ENCODE data around the gene CDK5RAP3. TPM values are rescaled to one million over a fixed set of nuclear protein-coding genes. Genes with fewer than 3 reads are reported as not detected.

CDK5RAP3 gene
- total RNA-seq, 1 donor, result 50.3 TPM

DNA sequence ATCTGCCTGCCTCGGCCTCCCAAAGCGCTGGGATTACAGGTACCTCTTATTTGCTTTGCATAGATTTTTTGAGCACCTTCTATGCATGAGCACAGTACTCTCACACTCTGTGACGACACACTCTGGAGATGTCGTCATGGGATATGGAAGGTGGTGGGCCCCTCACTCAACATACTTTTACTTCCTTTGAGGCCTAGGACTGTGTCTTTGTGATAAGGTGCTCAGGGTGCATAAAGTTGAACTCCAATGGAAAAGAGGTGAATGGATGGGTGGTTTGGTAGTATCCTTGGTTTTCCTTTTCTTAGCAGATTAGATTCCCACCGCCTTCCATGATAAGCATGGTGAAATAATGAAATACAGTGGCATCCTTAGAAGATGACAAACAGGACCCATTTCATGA, 6.1 kb upstream of the CDK5RAP3 start:
- Histone ChIP-seq H3K79me2 (ENCODE audit: insufficient read depth, low read length) (no peaks in the 10 kb centered on the region), H3K4me2 (ENCODE audit: insufficient read depth, low read length) (no peak overlapping the region), H3K36me3 (ENCODE audit: insufficient read depth, low read length) (no peaks in the 10 kb centered on the region), H3K27me3 (ENCODE audit: insufficient read depth, low read length) (peaks cover 3% of the 10 kb centered on the region), H3K9me3 (ENCODE audit: low read depth, low read length) (no peaks in the 10 kb centered on the region), H3K4me1 (ENCODE audit: insufficient read depth, low read length) (peaks cover 14% of the 10 kb centered on the region), H4K20me1 (ENCODE audit: insufficient read depth, low read length) (no peaks in the 10 kb centered on the region), H3K4me3 (ENCODE audit: insufficient read depth, low read length) (no peak overlapping the region), H3K27ac (ENCODE audit: low read depth, low read length) (no peak overlapping the region), H2AFZ (ENCODE audit: low read length) (no peak overlapping the region)
- TF ChIP-seq, protein P1, sequence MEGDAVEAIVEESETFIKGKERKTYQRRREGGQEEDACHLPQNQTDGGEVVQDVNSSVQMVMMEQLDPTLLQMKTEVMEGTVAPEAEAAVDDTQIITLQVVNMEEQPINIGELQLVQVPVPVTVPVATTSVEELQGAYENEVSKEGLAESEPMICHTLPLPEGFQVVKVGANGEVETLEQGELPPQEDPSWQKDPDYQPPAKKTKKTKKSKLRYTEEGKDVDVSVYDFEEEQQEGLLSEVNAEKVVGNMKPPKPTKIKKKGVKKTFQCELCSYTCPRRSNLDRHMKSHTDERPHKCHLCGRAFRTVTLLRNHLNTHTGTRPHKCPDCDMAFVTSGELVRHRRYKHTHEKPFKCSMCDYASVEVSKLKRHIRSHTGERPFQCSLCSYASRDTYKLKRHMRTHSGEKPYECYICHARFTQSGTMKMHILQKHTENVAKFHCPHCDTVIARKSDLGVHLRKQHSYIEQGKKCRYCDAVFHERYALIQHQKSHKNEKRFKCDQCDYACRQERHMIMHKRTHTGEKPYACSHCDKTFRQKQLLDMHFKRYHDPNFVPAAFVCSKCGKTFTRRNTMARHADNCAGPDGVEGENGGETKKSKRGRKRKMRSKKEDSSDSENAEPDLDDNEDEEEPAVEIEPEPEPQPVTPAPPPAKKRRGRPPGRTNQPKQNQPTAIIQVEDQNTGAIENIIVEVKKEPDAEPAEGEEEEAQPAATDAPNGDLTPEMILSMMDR (IDR thresholded peaks at IDR 0.05; ENCODE audit: extremely low read depth, low read depth, low read length), result no peak
- no peak for DNase-seq (ENCODE audit: insufficient read length, low spot score, missing footprints)

DNA sequence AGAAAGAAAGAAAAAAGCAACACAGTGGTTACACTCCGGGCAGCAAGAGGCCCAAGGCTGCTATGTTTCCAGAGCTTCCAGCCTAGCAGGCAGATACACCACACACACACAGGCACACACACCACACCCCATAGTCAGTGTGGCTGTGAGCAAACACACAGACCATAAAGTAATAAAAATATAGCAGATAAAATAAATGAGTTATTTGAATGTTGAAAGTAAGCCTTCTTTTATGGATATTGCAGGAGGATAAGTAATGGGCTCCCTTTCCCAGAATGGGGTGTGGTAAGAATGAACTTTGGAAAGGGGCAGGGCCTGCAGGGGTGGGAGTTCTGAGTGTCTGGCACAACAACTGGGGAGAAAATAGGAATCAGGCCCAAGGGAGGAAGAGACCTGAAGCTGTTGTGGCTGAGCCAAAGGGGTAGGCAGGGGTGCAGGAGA, 4.8 kb upstream of the CDK5RAP3 start:
- Histone ChIP-seq H3K27ac (ENCODE audit: low read depth, low read length) (no peak overlapping the region), H4K20me1 (ENCODE audit: insufficient read depth, low read length) (no peaks in the 10 kb centered on the region), H3K4me1 (ENCODE audit: insufficient read depth, low read length) (peaks cover 14% of the 10 kb centered on the region), H3K4me2 (ENCODE audit: insufficient read depth, low read length) (no peak overlapping the region), H2AFZ (ENCODE audit: low read length) (no peak overlapping the region), H3K4me3 (ENCODE audit: insufficient read depth, low read length) (no peak overlapping the region), H3K9me3 (ENCODE audit: low read depth, low read length) (no peaks in the 10 kb centered on the region), H3K36me3 (ENCODE audit: insufficient read depth, low read length) (no peaks in the 10 kb centered on the region), H3K27me3 (ENCODE audit: insufficient read depth, low read length) (peaks cover under 1% of the 10 kb centered on the region), H3K79me2 (ENCODE audit: insufficient read depth, low read length) (peaks cover 2% of the 10 kb centered on the region)
- peak; percentile 23 for DNase-seq (ENCODE audit: insufficient read length, low spot score, missing footprints)
- TF ChIP-seq, protein P1 (IDR thresholded peaks at IDR 0.05; ENCODE audit: extremely low read depth, low read depth, low read length), result no peak

DNA sequence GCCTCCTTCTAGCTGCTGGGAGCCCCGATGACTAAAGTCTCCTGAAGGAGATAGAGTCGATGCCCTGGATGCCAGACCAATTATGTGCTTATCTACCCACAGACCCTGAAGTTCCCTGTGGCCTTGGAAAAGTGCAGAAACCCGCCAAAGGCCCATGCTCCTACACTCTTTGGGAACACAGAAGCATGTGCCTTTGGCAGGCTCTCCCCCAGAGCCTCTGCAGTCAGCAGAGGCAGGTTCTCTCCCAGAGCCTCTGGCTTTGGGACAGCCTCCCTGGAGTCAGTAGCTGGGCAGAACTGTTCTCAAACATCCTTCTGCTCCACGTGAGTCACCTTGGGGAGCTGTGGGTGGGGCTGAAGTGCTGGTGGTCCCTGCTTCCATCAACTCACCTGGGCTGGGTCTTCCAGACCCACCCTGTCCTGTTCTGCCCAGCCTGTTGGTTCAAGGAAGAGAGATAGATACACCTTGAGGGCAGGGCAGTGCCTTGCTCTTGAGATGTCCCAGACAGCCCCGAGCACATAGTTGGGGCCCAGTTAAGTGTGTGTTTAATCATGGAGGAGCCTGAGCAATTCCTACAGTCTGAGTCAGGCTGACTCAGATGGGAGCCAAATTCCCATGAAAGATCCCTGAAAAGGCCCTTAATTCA, 3.2 kb upstream of the CDK5RAP3 start:
- Histone ChIP-seq H4K20me1 (ENCODE audit: insufficient read depth, low read length) (no peaks in the 10 kb centered on the region), H3K36me3 (ENCODE audit: insufficient read depth, low read length) (no peaks in the 10 kb centered on the region), H3K4me2 (ENCODE audit: insufficient read depth, low read length) (peak overlapping the region; percentile 58), H3K4me1 (ENCODE audit: insufficient read depth, low read length) (peaks cover 24% of the 10 kb centered on the region), H3K4me3 (ENCODE audit: insufficient read depth, low read length) (peak overlapping the region; percentile 40), H3K27me3 (ENCODE audit: insufficient read depth, low read length) (no peaks in the 10 kb centered on the region), H3K9me3 (ENCODE audit: low read depth, low read length) (no peaks in the 10 kb centered on the region), H3K79me2 (ENCODE audit: insufficient read depth, low read length) (peaks cover 18% of the 10 kb centered on the region), H2AFZ (ENCODE audit: low read length) (peak overlapping the region; percentile 59), H3K27ac (ENCODE audit: low read depth, low read length) (peak overlapping the region; percentile 66)
- TF ChIP-seq, protein P1 (IDR thresholded peaks at IDR 0.05; ENCODE audit: extremely low read depth, low read depth, low read length), result no peak
- peak; percentile 96 for DNase-seq (ENCODE audit: insufficient read length, low spot score, missing footprints)

DNA sequence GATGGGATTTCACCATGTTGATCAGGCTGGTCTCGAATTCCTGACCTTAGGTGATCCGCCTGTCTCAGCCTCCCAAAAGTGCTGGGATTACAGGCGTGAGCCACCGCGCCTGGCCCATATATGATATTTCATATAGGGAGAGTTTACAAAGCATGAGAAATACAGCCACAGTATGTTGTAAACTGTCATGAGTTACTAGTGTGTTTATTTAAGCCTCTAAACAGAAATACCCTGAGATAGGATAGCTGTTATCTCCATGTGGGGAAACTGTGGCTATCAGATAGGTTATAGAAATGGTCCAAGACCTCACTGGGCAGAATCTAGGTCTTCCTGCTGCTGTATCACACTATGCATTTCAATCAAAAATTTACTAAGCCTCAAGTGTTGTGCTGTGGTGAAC, 2.1 kb upstream of the CDK5RAP3 start:
- Histone ChIP-seq H3K27me3 (ENCODE audit: insufficient read depth, low read length) (no peaks in the 10 kb centered on the region), H3K79me2 (ENCODE audit: insufficient read depth, low read length) (peaks cover 20% of the 10 kb centered on the region), H3K9me3 (ENCODE audit: low read depth, low read length) (no peaks in the 10 kb centered on the region), H2AFZ (ENCODE audit: low read length) (no peak overlapping the region), H3K27ac (ENCODE audit: low read depth, low read length) (no peak overlapping the region), H3K4me2 (ENCODE audit: insufficient read depth, low read length) (no peak overlapping the region), H3K36me3 (ENCODE audit: insufficient read depth, low read length) (peaks cover 6% of the 10 kb centered on the region), H3K4me1 (ENCODE audit: insufficient read depth, low read length) (peaks cover 24% of the 10 kb centered on the region), H3K4me3 (ENCODE audit: insufficient read depth, low read length) (no peak overlapping the region), H4K20me1 (ENCODE audit: insufficient read depth, low read length) (no peaks in the 10 kb centered on the region)
- DNase-seq (ENCODE audit: insufficient read length, low spot score, missing footprints), result no peak
- TF ChIP-seq, protein P1 (IDR thresholded peaks at IDR 0.05; ENCODE audit: extremely low read depth, low read depth, low read length), result no peak
